Loucy (cell line): ENCODE results near the gene CCDC191.

Experiments
- H2AFZ ChIP-seq: fragments of 200-600 bp; sonication (generic); 2 replicates; pipeline ENCODE4 v1.6.0; 2016; ENCODE audit warnings: antibody characterized with exemption, mild to moderate bottlenecking, low read length, moderate library complexity
- H3F3A ChIP-seq: fragments of 200-600 bp; 2 replicates; pipeline ENCODE4 v1.6.0; 2016; ENCODE audit warnings: antibody characterized with exemption, low read depth, mild to moderate bottlenecking
- H3K27me3 ChIP-seq: fragments of 200-600 bp; sonication (generic); 2 replicates; pipeline ENCODE4 v1.6.1; 2014; ENCODE audit warnings: low read length, mild to moderate bottlenecking; ENCODE audit not compliant: insufficient read depth, poor library complexity, severe bottlenecking
- H3K36me3 ChIP-seq: fragments of 200-600 bp; sonication (generic); 2 replicates; pipeline ENCODE4 v1.6.1; 2016; ENCODE audit warnings: low read length; ENCODE audit not compliant: insufficient read depth
- H3K4me1 ChIP-seq: fragments of 200-600 bp; sonication (generic); 2 replicates; pipeline ENCODE4 v1.5.1; 2014; ENCODE audit warnings: low read length, mild to moderate bottlenecking; ENCODE audit not compliant: insufficient read depth, poor library complexity, severe bottlenecking
- H3K4me2 ChIP-seq: fragments of 200-600 bp; sonication (generic); 2 replicates; pipeline ENCODE4 v1.6.0; 2014; ENCODE audit warnings: antibody characterized with exemption, low read length, low read depth, mild to moderate bottlenecking; ENCODE audit not compliant: poor library complexity, severe bottlenecking
- H3K4me3 ChIP-seq: fragments of 200-600 bp; sonication (generic); 2 replicates; pipeline ENCODE4 v1.5.1; 2014; ENCODE audit warnings: low read length, mild to moderate bottlenecking, mixed read lengths; ENCODE audit not compliant: poor library complexity, severe bottlenecking
- H3K79me2 ChIP-seq: fragments of 200-600 bp; sonication (generic); 2 replicates; pipeline ENCODE4 v1.6.1; 2014; ENCODE audit warnings: low read length; ENCODE audit not compliant: insufficient read depth
- H3K9ac ChIP-seq: fragments of 200-600 bp; sonication (generic); 2 replicates; pipeline ENCODE4 v1.6.0; 2014; ENCODE audit warnings: mild to moderate bottlenecking, low read depth, low read length, moderate library complexity; ENCODE audit not compliant: poor library complexity, severe bottlenecking
- H3K9me2 ChIP-seq: fragments of 200-600 bp; sonication (generic); replicated peaks from 2 replicates; pipeline ENCODE4 v1.6.1; 2016; ENCODE audit warnings: low read depth, low read length, mixed read lengths
- H3K9me3 ChIP-seq: fragments of 200-600 bp; sonication (generic); 2 replicates; pipeline ENCODE4 v1.6.1; 2014; ENCODE audit warnings: mild to moderate bottlenecking, antibody characterized with exemption, low read length, low read depth; ENCODE audit not compliant: insufficient read depth
- H4K20me1 ChIP-seq: fragments of 200-600 bp; sonication (generic); 2 replicates; pipeline ENCODE4 v1.6.0; 2014; ENCODE audit warnings: antibody characterized with exemption, low read length, mild to moderate bottlenecking; ENCODE audit not compliant: insufficient read depth, poor library complexity, severe bottlenecking
- CTCF ChIP-seq: fragments of 200-600 bp; sonication (generic); conservative IDR thresholded peaks from 2 replicates; pipeline ENCODE4 v1.5.1; 2014; ENCODE audit warnings: mild to moderate bottlenecking, antibody characterized with exemption, low read length
- EZH2phosphoT487 ChIP-seq: fragments of 200-600 bp; IDR thresholded peaks from 2 replicates; pipeline ENCODE4 v1.6.1; 2018; ENCODE audit warnings: antibody characterized with exemption, mild to moderate bottlenecking, moderate library complexity, borderline replicate concordance

Gene CCDC191

GRCh38 chr3:113968986-113969385 is 87.3 kb downstream of the CCDC191 start:
- Histone ChIP-seq H3K4me2 (no peak overlapping the region), H3K4me1 (no peaks in the 10 kb centered on the region), H3K27me3 (no peaks in the 10 kb centered on the region), H3K4me3 (no peak overlapping the region), H4K20me1 (no peaks in the 10 kb centered on the region), H3K36me3 (no peaks in the 10 kb centered on the region), H3K9me3 (peaks cover 14% of the 10 kb centered on the region), H3F3A (no peaks in the 10 kb centered on the region), H3K9ac (no peak overlapping the region), H2AFZ (no peak overlapping the region), H3K9me2 (no peaks in the 10 kb centered on the region), H3K79me2 (no peaks in the 10 kb centered on the region)
- TF ChIP-seq CTCF (no peak), EZH2phosphoT487 (no peak)

GRCh38 chr3:113966172-113966571 is 90.2 kb downstream of the CCDC191 start:
- Histone ChIP-seq H2AFZ (no peak overlapping the region), H3K9me3 (no peaks in the 10 kb centered on the region), H3K36me3 (no peaks in the 10 kb centered on the region), H3K27me3 (no peaks in the 10 kb centered on the region), H3K4me1 (peaks cover 4% of the 10 kb centered on the region), H3F3A (no peaks in the 10 kb centered on the region), H3K4me3 (no peak overlapping the region), H4K20me1 (no peaks in the 10 kb centered on the region), H3K9ac (no peak overlapping the region), H3K4me2 (no peak overlapping the region), H3K79me2 (no peaks in the 10 kb centered on the region), H3K9me2 (no peaks in the 10 kb centered on the region)
- TF ChIP-seq CTCF = no peak
- TF ChIP-seq EZH2phosphoT487 = no peak

- TF ChIP-seq CTCF = no peak
- TF ChIP-seq EZH2phosphoT487 = no peak
- no peaks in the 10 kb centered on the region for H3K9me3 ChIP-seq
These were observed 92.4 kb downstream of the CCDC191 start for GRCh38 chr3:113963879-113964278.

More at GRCh38 chr3:113963879-113964278, 92.4 kb downstream of the CCDC191 start:
- no peaks in the 10 kb centered on the region for H3K79me2 ChIP-seq
- no peak overlapping the region for H3K4me2 ChIP-seq
- H3F3A ChIP-seq = no peaks in the 10 kb centered on the region
- H3K36me3 ChIP-seq = no peaks in the 10 kb centered on the region
- no peaks in the 10 kb centered on the region for H3K27me3 ChIP-seq
- no peak overlapping the region for H2AFZ ChIP-seq
- H3K4me1 ChIP-seq = peaks cover 4% of the 10 kb centered on the region
- H3K9me2 ChIP-seq = no peaks in the 10 kb centered on the region
- no peak overlapping the region for H3K4me3 ChIP-seq
- H3K9ac ChIP-seq = no peak overlapping the region
- H4K20me1 ChIP-seq = no peaks in the 10 kb centered on the region
